T-helper 1 cell treated with Interleukin-12 subunit alpha and Interleukin-12 subunit beta and Interleukin-4 antibody, amounts not matched to agents 30 μg/mL and 1 μg/mL, for 36 hours (primary cell): ENCODE data around the gene MYZAP.
A peak's percentile ranks its signal among the peaks of the same experiment; 100 is the strongest.

Experiments
- H3K27ac Mint-ChIP-seq: one replicate; pipeline ENCODE4 v1.8.0; 2021; ENCODE audit warnings: mild to moderate bottlenecking, mixed read lengths
- H3K27me3 Mint-ChIP-seq: one replicate; pipeline ENCODE4 v1.8.0; 2021; ENCODE audit warnings: low read depth, mixed read lengths
- H3K36me3 Mint-ChIP-seq: one replicate; pipeline ENCODE4 v1.8.0; 2021; ENCODE audit warnings: low read depth, mixed read lengths
- H3K4me1 Mint-ChIP-seq: one replicate; pipeline ENCODE4 v1.8.0; 2021; ENCODE audit warnings: low read depth, mixed read lengths
- H3K4me3 Mint-ChIP-seq: one replicate; pipeline ENCODE4 v1.8.0; 2021; ENCODE audit warnings: mild to moderate bottlenecking, moderate library complexity, mixed read lengths
- H3K9me3 Mint-ChIP-seq: one replicate; pipeline ENCODE4 v1.8.0; 2021; ENCODE audit warnings: mixed read lengths

The MYZAP gene

DNA sequence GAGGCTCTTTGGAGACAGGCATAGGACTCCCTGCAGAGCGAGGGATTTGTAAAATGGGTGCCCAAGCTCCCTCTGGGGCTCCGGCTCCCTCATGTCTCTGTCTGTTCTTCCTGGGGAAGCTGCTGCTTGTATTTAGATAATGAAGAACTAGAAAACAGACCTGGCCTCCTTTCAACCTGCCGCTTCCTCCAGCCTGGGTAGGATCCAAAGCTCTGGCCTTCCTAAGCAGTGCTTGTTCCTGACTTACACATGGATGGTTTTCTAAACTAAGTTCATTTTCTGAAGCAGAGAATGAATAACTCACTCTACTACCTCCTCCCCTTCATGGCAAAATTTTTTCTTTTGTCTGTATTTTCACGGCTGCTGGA lies 36.9 kb upstream of the MYZAP start:
- no peaks in the 10 kb centered on the region for H3K4me1 Mint-ChIP-seq
- no peaks in the 10 kb centered on the region for H3K36me3 Mint-ChIP-seq
- H3K27me3 Mint-ChIP-seq, result peaks cover 6% of the 10 kb centered on the region

DNA sequence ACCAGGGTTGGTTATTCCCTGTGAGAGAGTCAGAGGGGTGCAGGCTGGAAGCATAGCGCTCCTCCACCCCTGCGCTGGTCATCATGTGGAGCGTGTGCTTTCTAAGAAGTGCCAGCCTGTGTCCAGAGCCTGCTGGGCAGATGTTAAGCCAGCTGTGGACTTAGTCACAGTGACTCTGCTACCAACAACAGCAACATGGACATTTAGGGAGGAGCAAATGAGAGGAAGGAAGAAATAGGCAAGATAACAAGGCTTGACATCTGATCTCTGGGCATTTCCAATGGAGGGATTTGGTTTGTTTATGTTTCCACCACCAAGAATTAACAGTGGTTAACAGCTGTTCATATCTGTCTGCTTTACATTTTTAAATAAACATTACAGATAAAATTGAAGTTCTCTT lies 36.4 kb upstream of the MYZAP start:
- Mint-ChIP-seq H3K27me3 (peaks cover 6% of the 10 kb centered on the region), H3K9me3 (peaks cover 6% of the 10 kb centered on the region), H3K36me3 (no peaks in the 10 kb centered on the region), H3K4me1 (no peaks in the 10 kb centered on the region), H3K27ac (no peak overlapping the region), H3K4me3 (no peak overlapping the region)

More for the DNA sequence above, 36.9 kb upstream of the MYZAP start:
- Mint-ChIP-seq H3K4me3 (no peak overlapping the region), H3K9me3 (peaks cover 6% of the 10 kb centered on the region), H3K27ac (no peak overlapping the region)

DNA sequence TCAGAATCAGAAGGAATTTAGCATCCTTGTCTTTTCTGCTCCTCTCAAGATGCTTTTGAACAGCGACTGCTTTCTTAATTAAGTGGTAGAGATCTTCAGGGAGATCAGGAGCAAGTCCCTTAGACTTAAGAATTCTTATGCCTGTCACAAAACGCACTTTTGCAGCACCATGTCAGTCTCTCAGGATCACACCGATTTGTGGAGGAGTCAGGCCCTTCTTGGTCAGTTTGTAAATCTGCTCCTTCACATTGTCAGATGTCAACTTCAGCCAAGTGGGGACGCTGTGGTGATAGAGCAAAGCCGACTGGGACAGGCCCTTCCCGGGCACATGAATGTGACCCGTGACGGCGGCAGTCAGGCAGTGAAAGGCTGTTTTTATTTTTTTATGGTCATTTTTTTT lies 35.7 kb upstream of the MYZAP start:
- peaks cover under 1% of the 10 kb centered on the region for H3K4me1 Mint-ChIP-seq
- peaks cover 6% of the 10 kb centered on the region for H3K9me3 Mint-ChIP-seq
- H3K4me3 Mint-ChIP-seq, result no peak overlapping the region
- no peaks in the 10 kb centered on the region for H3K36me3 Mint-ChIP-seq
- peaks cover 6% of the 10 kb centered on the region for H3K27me3 Mint-ChIP-seq
- no peak overlapping the region for H3K27ac Mint-ChIP-seq

DNA sequence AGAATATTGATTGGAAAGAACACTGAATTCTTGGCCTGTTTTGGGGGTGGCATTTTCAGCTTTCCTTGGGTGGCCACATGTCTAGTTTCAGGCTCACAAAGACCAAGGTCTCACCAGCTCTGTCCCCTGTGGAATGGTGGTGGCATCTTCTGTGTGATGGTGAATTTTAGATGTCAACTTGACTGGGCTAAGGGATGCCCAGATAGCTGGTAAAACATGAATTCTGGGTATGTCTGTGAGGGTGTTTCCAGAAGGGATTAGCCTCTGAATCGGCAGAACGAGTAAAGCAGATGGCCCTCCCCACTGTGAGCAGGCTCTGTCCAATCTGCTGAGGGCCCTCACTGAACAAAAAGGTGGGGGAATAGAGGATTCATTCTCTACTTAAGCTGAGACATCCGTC lies 34.4 kb upstream of the MYZAP start:
- Mint-ChIP-seq H3K27ac (no peak overlapping the region), H3K4me3 (no peak overlapping the region), H3K27me3 (peaks cover 3% of the 10 kb centered on the region), H3K4me1 (peaks cover 8% of the 10 kb centered on the region), H3K36me3 (no peaks in the 10 kb centered on the region), H3K9me3 (peaks cover 6% of the 10 kb centered on the region)

DNA sequence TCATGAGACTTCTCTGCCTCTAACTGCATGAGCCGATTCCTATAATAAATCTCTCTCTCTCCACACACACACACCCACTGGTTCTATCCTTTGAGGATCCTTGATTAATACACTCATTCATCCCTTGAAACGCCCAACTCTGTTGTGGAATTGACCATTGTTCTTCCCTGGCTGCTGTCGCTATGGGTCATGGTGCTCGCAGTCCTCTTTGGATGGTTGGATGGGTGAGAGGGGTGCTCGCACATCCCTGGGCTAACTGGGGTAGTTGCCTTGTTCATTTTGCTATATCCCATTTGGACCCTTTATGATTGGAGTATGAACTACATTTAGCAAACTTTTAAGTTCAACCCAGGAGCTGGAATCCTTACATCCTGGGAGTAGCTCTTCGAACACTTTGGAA lies 33.9 kb upstream of the MYZAP start:
- Mint-ChIP-seq H3K27ac (no peak overlapping the region), H3K4me3 (no peak overlapping the region), H3K36me3 (no peaks in the 10 kb centered on the region), H3K4me1 (peaks cover 12% of the 10 kb centered on the region), H3K27me3 (no peaks in the 10 kb centered on the region), H3K9me3 (peaks cover 6% of the 10 kb centered on the region)

DNA sequence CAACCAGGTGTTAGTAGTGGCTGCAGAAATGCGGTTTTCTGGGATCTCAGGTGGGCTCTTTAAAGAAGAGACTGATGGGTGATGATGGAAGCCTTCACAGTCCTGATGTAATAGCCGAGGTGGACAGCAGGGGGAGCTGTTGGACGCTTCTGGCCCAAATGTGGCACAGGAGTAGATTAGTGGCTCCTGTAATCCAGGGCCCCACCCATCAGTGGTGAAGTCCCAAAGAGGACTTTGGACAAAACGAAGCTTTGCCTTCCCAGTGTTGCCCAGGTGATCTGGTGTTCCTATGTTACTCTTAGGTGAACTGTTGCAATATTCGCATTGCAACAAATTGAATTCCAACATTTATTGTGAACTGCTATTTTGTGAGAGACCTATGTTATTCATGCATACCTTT lies 31.8 kb upstream of the MYZAP start:
- Mint-ChIP-seq H3K27me3 (peaks cover 7% of the 10 kb centered on the region), H3K36me3 (no peaks in the 10 kb centered on the region), H3K9me3 (peaks cover 6% of the 10 kb centered on the region), H3K4me3 (no peak overlapping the region), H3K27ac (no peak overlapping the region), H3K4me1 (peaks cover 21% of the 10 kb centered on the region)

DNA sequence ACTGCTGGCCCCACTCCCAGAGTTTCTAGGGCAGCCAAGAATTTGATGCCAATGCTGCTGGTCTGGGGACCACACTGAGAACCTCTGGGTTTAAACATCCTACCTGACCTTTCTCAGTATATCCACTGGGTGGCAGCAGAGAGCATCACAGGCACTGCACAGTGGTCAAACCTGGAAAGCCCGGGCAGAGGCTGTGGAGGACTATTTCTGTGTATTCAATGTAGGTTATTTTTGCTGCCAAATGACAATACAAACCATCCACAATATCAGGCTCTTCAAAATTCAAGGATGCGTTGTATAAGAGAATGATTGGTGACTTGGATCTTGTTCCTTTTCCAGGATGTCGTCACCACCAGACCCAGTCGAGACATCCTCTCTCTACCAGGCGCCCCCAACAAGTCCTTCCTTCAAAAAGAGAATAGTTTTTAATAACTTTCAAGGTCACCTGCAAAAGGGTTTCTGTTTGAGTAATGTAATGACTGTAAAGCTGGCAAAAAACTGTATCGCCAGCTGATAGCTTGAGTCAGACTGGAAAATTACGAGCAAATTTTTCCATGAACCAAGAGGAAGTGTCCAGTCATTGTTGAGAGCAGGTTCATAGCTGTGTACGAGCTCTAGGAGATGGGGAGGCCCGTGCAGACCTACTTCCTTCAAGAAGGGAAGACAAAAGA lies 30.5 kb upstream of the MYZAP start:
- H3K36me3 Mint-ChIP-seq, result no peaks in the 10 kb centered on the region
- H3K4me1 Mint-ChIP-seq, result peaks cover 29% of the 10 kb centered on the region
- no peak overlapping the region for H3K4me3 Mint-ChIP-seq
- peaks cover 6% of the 10 kb centered on the region for H3K9me3 Mint-ChIP-seq
- H3K27ac Mint-ChIP-seq, result peak overlapping the region; percentile 74
- H3K27me3 Mint-ChIP-seq, result peaks cover 7% of the 10 kb centered on the region

DNA sequence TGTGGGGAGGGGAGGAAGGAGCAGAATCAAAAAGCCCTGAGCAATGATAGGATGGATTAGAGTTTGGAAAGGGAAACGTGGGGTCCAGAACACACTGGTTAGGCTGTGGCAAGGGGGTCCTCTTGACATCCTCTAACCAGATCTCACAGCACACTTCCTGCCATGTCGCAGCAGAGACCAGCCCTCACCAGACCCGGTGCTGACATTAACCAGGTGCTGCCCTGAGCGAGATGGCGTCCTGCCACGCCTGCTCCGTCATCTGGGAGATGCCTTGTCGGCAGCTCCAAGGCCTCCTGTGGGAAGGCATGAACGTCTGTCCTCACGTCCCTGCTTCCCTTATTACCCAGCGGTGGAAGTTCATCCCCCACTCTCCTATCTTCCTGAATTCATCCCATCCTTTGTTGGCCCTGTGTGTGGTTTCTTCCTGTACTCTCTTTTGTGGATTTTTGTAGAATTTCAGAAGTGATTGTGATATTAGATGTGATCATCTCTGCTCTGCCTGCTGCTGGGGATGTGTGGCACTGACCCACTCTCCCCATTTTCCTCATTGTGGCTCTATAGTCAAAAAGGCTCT lies 29.4 kb upstream of the MYZAP start:
- Mint-ChIP-seq H3K27me3 (peaks cover 7% of the 10 kb centered on the region), H3K4me3 (no peak overlapping the region), H3K9me3 (peaks cover 6% of the 10 kb centered on the region), H3K27ac (no peak overlapping the region), H3K36me3 (no peaks in the 10 kb centered on the region), H3K4me1 (peaks cover 29% of the 10 kb centered on the region)

DNA sequence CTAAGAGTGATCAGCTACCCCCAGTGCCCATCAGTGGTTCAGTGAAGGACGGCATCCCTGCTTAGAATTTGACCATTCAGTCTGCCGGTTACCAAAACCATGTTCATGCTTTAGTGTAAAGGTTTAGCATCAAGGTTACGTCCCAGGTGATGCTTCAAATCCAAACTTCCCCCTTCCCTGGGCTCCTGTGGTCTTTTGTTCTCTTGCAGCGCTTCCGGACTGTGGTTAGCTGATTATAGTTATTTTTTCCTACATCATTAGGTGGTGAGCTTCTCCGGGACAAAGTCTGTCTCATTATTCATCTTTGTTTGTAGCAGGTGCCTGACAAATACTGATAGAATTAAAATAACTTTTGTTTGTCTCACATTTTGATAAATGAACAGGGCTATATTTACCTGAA lies 28.3 kb upstream of the MYZAP start:
- no peaks in the 10 kb centered on the region for H3K36me3 Mint-ChIP-seq
- peaks cover 6% of the 10 kb centered on the region for H3K9me3 Mint-ChIP-seq
- no peak overlapping the region for H3K4me3 Mint-ChIP-seq
- peaks cover 29% of the 10 kb centered on the region for H3K4me1 Mint-ChIP-seq
- H3K27ac Mint-ChIP-seq, result no peak overlapping the region
- H3K27me3 Mint-ChIP-seq, result peaks cover 12% of the 10 kb centered on the region

DNA sequence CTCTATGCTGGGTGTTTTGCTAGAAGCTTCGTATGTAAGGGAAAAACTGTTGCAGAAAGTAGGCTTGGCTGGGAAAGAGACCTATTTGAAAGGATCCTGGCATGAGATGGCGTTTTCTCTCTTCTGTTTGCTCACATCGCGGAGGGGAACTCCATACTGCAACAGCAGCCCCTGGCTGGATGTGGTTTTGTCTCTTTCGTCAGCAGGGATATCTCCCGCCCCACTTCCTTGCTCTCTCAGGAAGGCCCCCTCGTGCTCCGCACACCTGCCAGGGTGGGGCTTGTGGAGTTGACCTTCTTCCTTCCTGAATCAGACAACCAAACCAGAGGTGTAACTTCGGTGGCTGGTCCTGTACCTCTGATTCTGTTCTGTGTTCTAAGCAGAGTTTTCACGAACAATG lies 26.4 kb upstream of the MYZAP start:
- peak overlapping the region; percentile 53 for H3K27ac Mint-ChIP-seq
- H3K4me1 Mint-ChIP-seq, result peaks cover 29% of the 10 kb centered on the region
- no peaks in the 10 kb centered on the region for H3K36me3 Mint-ChIP-seq
- H3K27me3 Mint-ChIP-seq, result peaks cover 20% of the 10 kb centered on the region
- H3K9me3 Mint-ChIP-seq, result no peaks in the 10 kb centered on the region
- peak overlapping the region; percentile 37 for H3K4me3 Mint-ChIP-seq

DNA sequence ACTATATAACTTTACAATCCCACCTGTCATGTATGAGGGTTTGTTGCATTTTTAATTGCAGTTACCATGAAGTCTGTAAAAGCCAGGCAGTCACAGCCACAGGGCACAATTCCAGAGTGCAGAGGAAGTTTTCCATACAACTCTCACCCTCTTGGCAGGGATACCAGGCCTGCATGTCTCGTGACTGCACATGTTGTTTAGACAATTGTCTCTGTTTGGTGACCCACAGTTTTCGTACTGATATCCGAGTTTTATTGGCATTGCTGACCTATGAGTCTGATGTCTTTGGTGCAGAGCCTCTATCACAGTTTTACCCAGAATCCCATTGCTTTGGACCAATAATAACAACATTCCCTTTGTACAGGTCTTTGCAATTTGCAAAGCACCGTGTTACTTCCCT lies 24.9 kb upstream of the MYZAP start:
- peaks cover 24% of the 10 kb centered on the region for H3K4me1 Mint-ChIP-seq
- H3K27ac Mint-ChIP-seq, result no peak overlapping the region
- no peaks in the 10 kb centered on the region for H3K9me3 Mint-ChIP-seq
- H3K27me3 Mint-ChIP-seq, result peaks cover 25% of the 10 kb centered on the region
- H3K4me3 Mint-ChIP-seq, result no peak overlapping the region
- H3K36me3 Mint-ChIP-seq, result no peaks in the 10 kb centered on the region

DNA sequence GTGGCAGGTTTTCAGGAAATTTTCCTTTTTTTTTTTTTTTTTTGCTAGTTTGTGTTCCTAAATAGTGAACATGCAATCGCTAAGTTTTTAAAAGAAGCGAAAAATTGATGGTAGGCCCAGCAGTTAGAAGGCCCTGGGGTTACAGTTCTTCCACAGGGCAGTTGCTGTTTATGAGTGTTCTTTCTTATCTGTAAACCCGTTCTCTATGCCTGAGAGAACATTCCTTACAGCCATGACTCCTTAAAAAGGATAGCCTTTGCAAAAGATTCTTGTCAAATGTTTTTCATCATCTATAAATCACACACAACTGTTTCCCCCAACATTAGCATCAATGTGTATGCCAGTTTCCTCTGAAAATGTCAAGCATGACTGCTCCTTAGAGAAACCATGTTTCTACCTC lies 23.8 kb upstream of the MYZAP start:
- Mint-ChIP-seq H3K9me3 (no peaks in the 10 kb centered on the region), H3K27me3 (peaks cover 25% of the 10 kb centered on the region), H3K4me1 (peaks cover 17% of the 10 kb centered on the region), H3K4me3 (no peak overlapping the region), H3K27ac (no peak overlapping the region), H3K36me3 (no peaks in the 10 kb centered on the region)

DNA sequence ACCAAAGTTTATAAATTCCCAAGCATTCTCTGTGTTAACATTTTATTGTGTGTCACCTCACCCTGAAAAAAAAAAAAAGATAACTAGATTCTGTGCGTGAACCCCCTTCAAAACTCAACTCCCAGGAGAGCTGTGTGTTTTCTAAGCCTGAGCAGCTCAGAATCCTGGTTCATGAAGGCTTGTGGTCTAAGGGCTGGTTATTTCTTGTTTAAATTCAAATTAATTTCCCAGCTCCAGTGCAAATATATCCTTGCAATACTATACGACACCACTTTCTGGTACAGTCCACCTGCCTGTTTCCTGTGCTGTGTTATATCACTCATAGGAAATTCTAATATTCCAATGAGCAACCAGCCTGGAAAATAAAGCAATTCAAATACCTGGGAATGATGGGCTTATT lies 23.4 kb upstream of the MYZAP start:
- Mint-ChIP-seq H3K4me1 (peaks cover 14% of the 10 kb centered on the region), H3K9me3 (no peaks in the 10 kb centered on the region), H3K36me3 (no peaks in the 10 kb centered on the region), H3K4me3 (no peak overlapping the region), H3K27me3 (peaks cover 24% of the 10 kb centered on the region), H3K27ac (no peak overlapping the region)

DNA sequence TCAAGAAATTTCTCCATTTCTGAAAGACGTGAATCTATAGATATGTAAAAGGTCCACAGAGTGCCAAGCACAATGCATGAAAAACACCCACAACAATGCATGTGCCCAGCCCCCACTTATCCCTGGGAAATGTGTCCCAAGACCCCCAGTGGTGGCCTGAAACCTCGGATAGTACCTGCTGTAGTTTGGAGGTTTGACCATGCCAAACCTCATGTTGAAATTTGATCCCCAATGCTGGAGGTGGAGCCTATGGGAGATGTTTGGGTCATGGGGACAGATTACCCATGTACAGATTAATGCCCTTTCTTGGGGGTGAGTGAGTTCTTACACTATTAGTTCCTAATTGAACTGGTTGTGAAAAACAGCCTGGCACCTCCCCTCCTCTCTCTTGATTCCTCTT lies 21.4 kb upstream of the MYZAP start:
- peaks cover 18% of the 10 kb centered on the region for H3K27me3 Mint-ChIP-seq
- H3K9me3 Mint-ChIP-seq, result no peaks in the 10 kb centered on the region
- peaks cover 5% of the 10 kb centered on the region for H3K4me1 Mint-ChIP-seq
- H3K27ac Mint-ChIP-seq, result no peak overlapping the region
- no peak overlapping the region for H3K4me3 Mint-ChIP-seq
- H3K36me3 Mint-ChIP-seq, result no peaks in the 10 kb centered on the region

DNA sequence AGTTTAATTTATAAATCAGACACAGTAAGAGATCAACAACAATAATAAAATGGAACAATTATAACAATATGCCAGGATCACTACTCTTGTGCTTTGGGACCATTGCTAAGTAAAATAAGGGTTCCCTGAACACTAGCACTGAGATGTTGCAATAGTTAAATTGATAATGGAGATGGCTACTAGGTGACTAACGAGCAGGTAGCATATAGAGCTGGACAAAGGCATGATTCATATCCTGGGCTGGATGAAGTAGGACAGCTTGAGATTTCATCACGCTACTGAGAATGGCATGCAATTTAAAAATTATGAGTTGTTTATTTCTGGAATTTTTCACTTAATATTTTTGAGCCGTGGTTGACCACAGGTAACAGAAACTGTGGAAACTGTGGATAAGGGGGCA lies 20.7 kb upstream of the MYZAP start:
- Mint-ChIP-seq H3K9me3 (no peaks in the 10 kb centered on the region), H3K27ac (no peak overlapping the region), H3K27me3 (peaks cover 18% of the 10 kb centered on the region), H3K36me3 (no peaks in the 10 kb centered on the region), H3K4me1 (no peaks in the 10 kb centered on the region), H3K4me3 (no peak overlapping the region)

DNA sequence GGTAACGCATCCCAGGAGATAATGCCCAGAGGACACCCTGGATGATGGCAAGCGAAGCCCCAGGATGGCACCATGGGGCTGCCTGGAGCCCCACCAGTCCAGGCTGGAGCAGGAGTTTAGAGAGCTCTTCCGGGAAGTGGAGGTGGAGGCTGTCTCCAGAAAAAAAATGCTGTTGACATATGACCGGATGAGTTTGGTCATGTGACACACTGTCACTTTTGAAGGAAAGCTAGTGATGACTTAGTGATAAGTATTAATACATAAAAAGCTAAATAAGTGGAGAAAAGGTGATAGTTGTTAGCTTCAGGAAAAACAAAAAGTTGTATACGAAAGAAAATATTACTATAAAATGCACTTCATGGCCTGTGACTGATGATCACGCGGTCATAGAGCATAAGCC lies 20.0 kb upstream of the MYZAP start:
- no peak overlapping the region for H3K27ac Mint-ChIP-seq
- H3K4me1 Mint-ChIP-seq, result no peaks in the 10 kb centered on the region
- peaks cover 18% of the 10 kb centered on the region for H3K27me3 Mint-ChIP-seq
- no peak overlapping the region for H3K4me3 Mint-ChIP-seq
- no peaks in the 10 kb centered on the region for H3K36me3 Mint-ChIP-seq
- no peaks in the 10 kb centered on the region for H3K9me3 Mint-ChIP-seq
